HepG2 (cell line): ENCODE measurements around the gene NRG2. TPM values are rescaled to one million over a fixed set of nuclear protein-coding genes. Genes with fewer than 3 reads are reported as not detected.
A peak's percentile ranks its signal among the peaks of the same experiment; 100 is the strongest.

Experiments used
- ATAC-seq: fragments of 200-7000 bp; cut with Tn5 transposase; 3 replicates; pipeline ENCODE4 v1.9.1; 2020; ENCODE audit warnings: mild to moderate bottlenecking, moderate library complexity
- BruUV-seq: library from RNA; stranded (reverse); fragments of 400-500 nt; replicated peaks from 2 replicates; lab custom pipeline; 2021; lab: Mats Ljungman, UMichigan
- CTCF ChIA-PET: fragments of 300-600 bp; formaldehyde crosslinking; extraction: SDS; loops from one replicate; lab custom pipeline; 2021; ENCODE audit warnings: low total read pairs, inconsistent platforms, low intra/inter-chr PET ratio; lab: Yijun Ruan, JAX
- POLR2A ChIA-PET: fragments of 350-600 bp; sonication (Branson Sonifier 250); formaldehyde crosslinking; loops from one replicate; lab custom pipeline; 2020; ENCODE audit warnings: antibody characterized with exemption, inconsistent platforms; lab: Yijun Ruan, JAX
- DNase-seq: peaks from one replicate; pipeline ENCODE4 v3.0.0-alpha.2; 2015; ENCODE audit warnings: low spot score
- FAIRE-seq: peaks from 3 replicates; lab custom pipeline; 2011; peaks lifted over from hg19 to GRCh38; lab: Jason Lieb, UNC
- H2AFZ ChIP-seq: one replicate; pipeline ENCODE4 v1.6.1; 2011; ENCODE audit warnings: low read length, inconsistent platforms
- H3K27ac ChIP-seq: fragments of 300-600 bp; 3 replicates; pipeline ENCODE4 v1.8.0; 2011; ENCODE audit warnings: mixed run types, mild to moderate bottlenecking, mixed read lengths, low read length, inconsistent platforms; ENCODE audit not compliant: insufficient read depth; ENCODE audit errors: extremely low read length
- H3K27me3 ChIP-seq, 2 experiments: fragments of 200-600 bp in 1 of 2; 2 replicates in 1 of 2; 3 replicates in 1 of 2; pipeline versions ENCODE4 v1.6.0 to v1.8.0; 2011; ENCODE audit warnings: low read length in 2 of 2, mild to moderate bottlenecking in 2 of 2, moderate library complexity in 2 of 2, inconsistent platforms in 1 of 2; ENCODE audit not compliant: insufficient read depth in 2 of 2, control insufficient read depth in 1 of 2
- H3K36me3 ChIP-seq, 2 experiments: fragments of 200-600 bp in 1 of 2; replicated peaks in 1 of 2; 2 replicates in 1 of 2; 3 replicates in 1 of 2; pipeline versions ENCODE4 v1.5.1 to v1.8.0; 2011; ENCODE audit warnings: low read length in 2 of 2, inconsistent platforms in 1 of 2; ENCODE audit not compliant: insufficient read depth in 2 of 2, control insufficient read depth in 1 of 2
- H3K4me1 ChIP-seq: 2 replicates; pipeline ENCODE4 v1.5.1; 2012; ENCODE audit warnings: low read length, inconsistent platforms; ENCODE audit not compliant: insufficient read depth
- H3K4me2 ChIP-seq: 2 replicates; pipeline ENCODE4 v1.6.0; 2011; ENCODE audit warnings: low read depth, low read length, inconsistent platforms
- H3K4me3 ChIP-seq, 3 experiments: fragments of 200-600 bp in 1 of 3; sonication (generic), shearing (Covaris generic) in 1 of 3; replicated peaks in 1 of 3; 2 replicates each; pipeline ENCODE4 v1.5.1; 2011 to 2016; ENCODE audit warnings: low read length in 3 of 3, inconsistent platforms in 2 of 3, low read depth in 2 of 3, mild to moderate bottlenecking in 2 of 3, control low read depth in 1 of 3, mixed read lengths in 1 of 3; ENCODE audit not compliant: insufficient read depth in 1 of 3
- H3K79me2 ChIP-seq: one replicate; pipeline ENCODE4 v1.6.1; 2011; ENCODE audit warnings: low read length, inconsistent platforms; ENCODE audit not compliant: insufficient read depth
- H3K9ac ChIP-seq: 2 replicates; pipeline ENCODE4 v1.6.0; 2011; ENCODE audit warnings: mild to moderate bottlenecking, low read depth, low read length, inconsistent platforms; ENCODE audit not compliant: insufficient read depth
- H3K9me3 ChIP-seq: 2 replicates; pipeline ENCODE4 v1.5.1; 2012; ENCODE audit warnings: mild to moderate bottlenecking, low read length
- H4K20me1 ChIP-seq: 2 replicates; pipeline ENCODE4 v1.6.0; 2011; ENCODE audit warnings: inconsistent platforms, mild to moderate bottlenecking, low read length, moderate library complexity; ENCODE audit not compliant: insufficient read depth
- CENPX ChIP-seq: sonication (generic); formaldehyde crosslinking; IDR thresholded peaks from 2 replicates; pipeline ENCODE4 v1.9.0; 2021; ENCODE audit warnings: mild to moderate bottlenecking, missing genetic modification reagents, moderate library complexity
- MIER2 ChIP-seq: IDR thresholded peaks from 2 replicates; pipeline ENCODE4 v1.6.1; 2016; ENCODE audit warnings: missing biosample characterization, missing genetic modification reagents
- REST ChIP-seq, 2 experiments: IDR thresholded peaks; 2 replicates each; pipeline ENCODE4 v1.6.1; 2011 to 2012; ENCODE audit warnings: low read length in 2 of 2, borderline replicate concordance in 1 of 2, low read depth in 1 of 2, mild to moderate bottlenecking in 1 of 2, moderate library complexity in 1 of 2
- WGBS: methylation state at CpG from one replicate; pipeline ENCODE4 v1.1.6; 2017; ENCODE audit warnings: low lambda C conversion rate; 5-methylcytosine and 5-hydroxymethylcytosine counted together
- in situ Hi-C: cut with HindIII; loops from 2 replicates; pipeline ENCODE4 v1.10.0; 2017; ENCODE audit warnings: low pct_unique_long_range_greater_than_20kb; ENCODE audit not compliant: extremely low pct_ligation_motif_present
- intact Hi-C: fragments of 100-400 bp; cut with micrococcal nuclease; formaldehyde crosslinking; loops from one replicate; pipeline ENCODE4 v1.10.0; 2022; ENCODE audit not compliant: unreplicated experiment
- polyA plus RNA-seq, 8 experiments: library from polyadenylated mRNA; depleted of rRNA in 3 of 8; stranded (reverse) in 7 of 8; unstranded in 1 of 8; fragments of >200 nt; fragmentation: Illumina TruSeq in 4 of 8; extraction: Trizol in 4 of 8; gene quantifications; 2 replicates each; pipeline versions ENCODE4 v1.2.1 to v1.2.3, GENCODE V29; 2011 to 2016; ENCODE audit warnings: low read depth in 4 of 8, missing spikeins in 1 of 8, mixed read lengths in 1 of 8; ENCODE audit not compliant: insufficient read depth in 1 of 8
- total RNA-seq, 5 experiments: library from RNA; depleted of rRNA; stranded (reverse); fragments of >200 nt; fragmentation: Illumina TruSeq; extraction: Trizol; gene quantifications; 2 replicates each; pipeline ENCODE4 v1.2.3, GENCODE V29; 2016; ENCODE audit warnings: low read depth in 1 of 5

NRG2 gene
- total and polyA plus RNA-seq, 2 of the 13 experiments (the other 11 are each of a cell fraction or from before 2014, with no cell fraction given): not detected

- ChIA-PET POLR2A (no interaction called here), CTCF (no interaction called here)
- intact Hi-C loops (no loop called here), in situ Hi-C loops (loop anchor here (25.0 kb wide), 1 partner anchor 337 kb away; the partner anchor contains the start of gene CXXC5)
- 26% methylated on average over 5 of the region's 6 CpGs for WGBS
- Histone ChIP-seq H3K4me2 (no peak overlapping the region), H3K9ac (no peak overlapping the region), H3K4me1 (no peaks in the 10 kb centered on the region), H3K27me3 (peaks cover 0 to 5% of the 10 kb centered on the region in 2 experiments; a peak in 3 of 5 replicates), H3K4me3 (no peak overlapping the region), H2AFZ (no peak overlapping the region), H3K79me2 (no peaks in the 10 kb centered on the region), H3K27ac (no peak overlapping the region), H3K9me3 (no peaks in the 10 kb centered on the region), H3K36me3 (no peaks in the 10 kb centered on the region), H4K20me1 (no peaks in the 10 kb centered on the region)
- no peak for FAIRE-seq
- ATAC-seq: no peak
- no peak for DNase-seq
- TF ChIP-seq CENPX (CRISPR knock-in tag) (no peak), MIER2 (CRISPR knock-in tag) (peak; percentile 64; the same call in 1 of the 2 replicates), REST (IDR thresholded peaks at IDR 0.05; ENCODE audit: borderline replicate concordance in 1 of 2, low read depth in 1 of 2, low read length in 2 of 2) (peak; percentile 32 to 87)
- BruUV-seq: no TSS peak
Measured at GRCh38 chr5:139974661-139975060, 68.4 kb downstream of the NRG2 start.
